Activated T-cell treated with anti-CD3 and anti-CD28 coated beads, Interleukin-2, amount 50 U/mL, for 24 hours (primary cell): ENCODE data around the gene ANGEL1.

Source experiments
- DNase-seq: peaks from one replicate; pipeline ENCODE4 v3.0.0-alpha.2; 2020
- H3K27ac Mint-ChIP-seq: 2 replicates; pipeline ENCODE4 v1.8.0; 2020; ENCODE audit warnings: mild to moderate bottlenecking, mixed read lengths
- H3K27me3 Mint-ChIP-seq: 2 replicates; pipeline ENCODE4 v1.8.0; 2020; ENCODE audit warnings: mixed read lengths
- H3K36me3 Mint-ChIP-seq: 2 replicates; pipeline ENCODE4 v1.8.0; 2020; ENCODE audit warnings: low read depth, mixed read lengths
- H3K4me1 Mint-ChIP-seq: 2 replicates; pipeline ENCODE4 v1.8.0; 2020; ENCODE audit warnings: low read depth, mixed read lengths
- H3K4me3 Mint-ChIP-seq: 2 replicates; pipeline ENCODE4 v1.8.0; 2020; ENCODE audit warnings: mild to moderate bottlenecking, moderate library complexity, mixed read lengths
- H3K9me3 Mint-ChIP-seq: 2 replicates; pipeline ENCODE4 v1.8.0; 2020; ENCODE audit warnings: mixed read lengths

The ANGEL1 gene, protein sequence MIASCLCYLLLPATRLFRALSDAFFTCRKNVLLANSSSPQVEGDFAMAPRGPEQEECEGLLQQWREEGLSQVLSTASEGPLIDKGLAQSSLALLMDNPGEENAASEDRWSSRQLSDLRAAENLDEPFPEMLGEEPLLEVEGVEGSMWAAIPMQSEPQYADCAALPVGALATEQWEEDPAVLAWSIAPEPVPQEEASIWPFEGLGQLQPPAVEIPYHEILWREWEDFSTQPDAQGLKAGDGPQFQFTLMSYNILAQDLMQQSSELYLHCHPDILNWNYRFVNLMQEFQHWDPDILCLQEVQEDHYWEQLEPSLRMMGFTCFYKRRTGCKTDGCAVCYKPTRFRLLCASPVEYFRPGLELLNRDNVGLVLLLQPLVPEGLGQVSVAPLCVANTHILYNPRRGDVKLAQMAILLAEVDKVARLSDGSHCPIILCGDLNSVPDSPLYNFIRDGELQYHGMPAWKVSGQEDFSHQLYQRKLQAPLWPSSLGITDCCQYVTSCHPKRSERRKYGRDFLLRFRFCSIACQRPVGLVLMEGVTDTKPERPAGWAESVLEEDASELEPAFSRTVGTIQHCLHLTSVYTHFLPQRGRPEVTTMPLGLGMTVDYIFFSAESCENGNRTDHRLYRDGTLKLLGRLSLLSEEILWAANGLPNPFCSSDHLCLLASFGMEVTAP

DNA sequence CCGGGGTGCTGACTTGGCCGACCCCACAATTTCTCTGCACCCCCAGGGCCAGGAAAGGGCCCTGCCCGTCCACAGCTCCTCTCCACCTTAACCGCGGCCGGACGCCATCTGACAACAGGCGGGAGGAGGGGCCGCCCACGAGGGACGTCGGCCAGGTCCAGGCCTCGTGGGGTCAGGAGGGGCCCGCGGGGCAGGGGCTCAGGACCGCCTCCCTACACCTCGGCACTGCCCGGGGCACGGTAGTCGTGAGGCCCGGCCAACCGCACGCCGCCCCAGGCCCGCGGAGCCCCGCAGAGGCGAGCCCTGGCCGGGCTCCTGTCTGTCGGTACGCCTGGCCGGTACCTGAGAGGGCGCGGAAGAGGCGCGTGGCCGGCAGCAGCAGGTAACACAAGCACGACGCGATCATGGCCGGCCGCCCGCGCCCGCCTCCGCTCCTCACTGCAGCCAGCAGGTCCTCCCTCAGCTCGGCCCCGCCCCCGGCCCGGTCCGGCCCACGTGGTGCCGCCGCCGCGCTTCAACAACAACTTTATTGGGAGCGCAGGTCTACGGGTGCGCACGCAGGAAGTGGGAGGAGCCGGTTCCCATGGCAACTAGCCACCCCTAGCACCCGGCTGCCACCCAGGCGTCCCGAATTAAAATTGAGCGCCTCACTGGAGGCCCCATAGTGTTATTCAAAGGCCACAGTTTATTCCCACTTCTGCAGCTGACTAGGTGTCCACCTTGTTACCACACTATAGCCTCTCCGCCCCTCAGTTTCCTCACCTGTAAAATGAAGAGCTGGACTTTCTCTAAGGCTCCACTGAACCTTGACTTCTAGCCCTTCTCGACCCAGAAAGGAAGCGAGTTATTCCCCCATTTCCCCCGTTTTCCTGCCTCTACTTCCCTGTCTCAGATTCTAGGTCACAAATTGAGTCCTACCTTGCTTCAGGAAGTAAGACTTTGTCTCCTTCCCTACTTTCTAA, at the start of gene ANGEL1:
ANGEL1 (minus strand) TSS at position 461 of the 962 bp plus-strand sequence; CDS start at position 406, 55 bp downstream.
- Mint-ChIP-seq H3K27me3 (no peaks in the 10 kb centered on the region), H3K4me1 (peaks cover 32% of the 10 kb centered on the region), H3K27ac (peak within 1 kb of the TSS; percentile 89), H3K9me3 (no peaks in the 10 kb centered on the region), H3K4me3 (peak within 1 kb of the TSS; percentile 90), H3K36me3 (peaks cover 26% of the 10 kb centered on the region)
- DNase-seq, result peak; percentile 99

DNA sequence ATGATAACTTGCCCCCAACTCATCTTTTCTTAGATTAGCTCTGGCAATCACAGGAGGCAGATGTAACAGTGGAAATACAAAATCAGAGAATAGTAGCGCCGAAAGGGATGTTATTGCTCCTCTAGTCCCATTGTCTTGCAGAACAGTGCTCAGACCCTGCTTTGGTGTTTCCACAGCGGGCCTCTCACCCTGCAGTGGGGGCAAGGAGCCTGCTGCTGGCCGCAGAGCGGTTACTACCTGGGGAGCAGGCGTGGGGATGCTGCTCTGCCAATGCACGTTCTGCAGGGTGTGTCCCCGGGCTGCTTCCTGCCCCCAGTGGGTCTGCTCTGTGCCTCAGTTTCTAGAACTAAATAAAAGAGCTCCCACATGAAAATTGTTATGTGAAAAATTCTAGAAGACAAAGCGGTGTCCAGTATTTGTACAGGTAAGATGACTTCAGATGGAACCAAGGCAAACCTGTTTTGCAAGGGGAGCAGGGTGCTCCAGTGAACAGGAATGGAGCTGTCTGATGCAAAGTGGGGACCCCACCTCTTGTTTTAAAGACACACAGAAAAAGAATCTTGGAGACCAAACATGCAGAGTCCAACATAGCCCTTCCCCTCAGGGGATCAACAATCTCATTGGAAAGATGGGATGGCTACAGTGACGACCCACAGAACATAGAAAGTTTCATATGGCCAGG, 49.0 kb upstream of the ANGEL1 start:
- Mint-ChIP-seq H3K36me3 (no peaks in the 10 kb centered on the region), H3K4me3 (no peak overlapping the region), H3K4me1 (peaks cover 22% of the 10 kb centered on the region), H3K27me3 (no peaks in the 10 kb centered on the region), H3K27ac (no peak overlapping the region), H3K9me3 (no peaks in the 10 kb centered on the region)
- no peak for DNase-seq

DNA sequence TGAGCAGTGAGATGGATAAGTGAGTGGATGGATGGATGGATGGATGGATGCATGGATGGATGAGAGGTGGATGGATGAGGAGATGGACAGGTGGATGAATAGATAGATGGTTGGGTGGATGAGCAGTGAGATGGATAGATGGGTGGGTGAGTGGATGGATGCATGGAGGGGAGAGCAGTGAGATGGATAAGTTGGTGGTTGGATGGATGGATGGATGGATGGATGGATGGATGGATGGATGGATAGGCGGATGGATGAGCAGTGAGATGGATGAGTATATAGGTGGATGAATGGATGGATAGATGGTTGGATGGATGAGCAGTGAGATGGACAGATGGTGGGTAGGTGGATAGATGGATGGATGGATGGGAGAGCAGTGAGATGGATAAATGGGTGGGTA, 44.1 kb upstream of the ANGEL1 start:
- H3K27me3 Mint-ChIP-seq, result no peaks in the 10 kb centered on the region
- no peak overlapping the region for H3K27ac Mint-ChIP-seq

DNA sequence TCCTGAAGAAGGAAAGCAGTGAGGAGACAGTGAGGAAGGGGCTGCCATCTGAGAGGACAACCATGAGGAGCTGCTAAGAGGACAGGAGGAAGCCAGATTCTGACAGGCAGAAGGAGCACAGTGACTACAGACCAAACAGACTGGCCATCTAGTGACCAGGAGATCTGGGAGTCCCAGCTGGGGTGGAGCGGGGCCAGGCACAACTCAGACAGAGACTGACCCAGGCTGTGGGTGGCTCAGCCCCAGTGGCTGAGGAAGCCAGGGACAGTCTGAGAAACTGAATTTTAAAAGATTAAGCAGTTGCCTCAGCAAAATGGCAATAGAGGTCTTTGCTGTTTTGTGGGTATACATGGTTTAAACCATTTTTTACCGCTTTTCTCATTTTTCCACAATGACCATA, 42.4 kb upstream of the ANGEL1 start:
- no peaks in the 10 kb centered on the region for H3K27me3 Mint-ChIP-seq
- H3K36me3 Mint-ChIP-seq, result no peaks in the 10 kb centered on the region
- H3K4me1 Mint-ChIP-seq, result no peaks in the 10 kb centered on the region
- no peaks in the 10 kb centered on the region for H3K9me3 Mint-ChIP-seq
- H3K4me3 Mint-ChIP-seq, result no peak overlapping the region
- no peak for DNase-seq
- H3K27ac Mint-ChIP-seq, result no peak overlapping the region

More for the DNA sequence above, 44.1 kb upstream of the ANGEL1 start:
- Mint-ChIP-seq H3K36me3 (no peaks in the 10 kb centered on the region), H3K4me3 (no peak overlapping the region), H3K4me1 (no peaks in the 10 kb centered on the region), H3K9me3 (no peaks in the 10 kb centered on the region)
- DNase-seq, result no peak

DNA sequence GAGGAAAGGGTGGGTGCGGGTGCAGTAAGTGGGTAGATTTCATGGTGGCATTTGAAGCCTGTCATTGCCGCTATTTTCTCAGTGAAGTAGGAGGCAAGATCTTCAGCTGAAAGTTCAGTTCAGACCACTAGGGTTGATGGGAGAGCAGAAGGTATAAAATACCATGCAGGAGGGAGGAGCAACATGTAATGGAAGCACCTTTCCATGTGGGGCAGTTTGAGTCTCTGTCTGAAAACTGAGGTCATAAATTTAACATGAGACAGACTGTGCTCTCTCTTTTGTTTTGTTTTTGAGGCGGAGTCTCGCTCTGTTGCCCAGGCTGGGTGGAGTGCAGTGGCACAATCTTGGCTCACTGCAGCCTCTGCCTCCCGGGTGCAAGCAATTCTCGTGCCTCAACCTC, 36.2 kb upstream of the ANGEL1 start:
- peaks cover 7% of the 10 kb centered on the region for H3K4me1 Mint-ChIP-seq
- H3K27ac Mint-ChIP-seq, result no peak overlapping the region
- no peak overlapping the region for H3K4me3 Mint-ChIP-seq
- H3K36me3 Mint-ChIP-seq, result no peaks in the 10 kb centered on the region
- H3K27me3 Mint-ChIP-seq, result no peaks in the 10 kb centered on the region
- H3K9me3 Mint-ChIP-seq, result no peaks in the 10 kb centered on the region
- DNase-seq, result no peak

DNA sequence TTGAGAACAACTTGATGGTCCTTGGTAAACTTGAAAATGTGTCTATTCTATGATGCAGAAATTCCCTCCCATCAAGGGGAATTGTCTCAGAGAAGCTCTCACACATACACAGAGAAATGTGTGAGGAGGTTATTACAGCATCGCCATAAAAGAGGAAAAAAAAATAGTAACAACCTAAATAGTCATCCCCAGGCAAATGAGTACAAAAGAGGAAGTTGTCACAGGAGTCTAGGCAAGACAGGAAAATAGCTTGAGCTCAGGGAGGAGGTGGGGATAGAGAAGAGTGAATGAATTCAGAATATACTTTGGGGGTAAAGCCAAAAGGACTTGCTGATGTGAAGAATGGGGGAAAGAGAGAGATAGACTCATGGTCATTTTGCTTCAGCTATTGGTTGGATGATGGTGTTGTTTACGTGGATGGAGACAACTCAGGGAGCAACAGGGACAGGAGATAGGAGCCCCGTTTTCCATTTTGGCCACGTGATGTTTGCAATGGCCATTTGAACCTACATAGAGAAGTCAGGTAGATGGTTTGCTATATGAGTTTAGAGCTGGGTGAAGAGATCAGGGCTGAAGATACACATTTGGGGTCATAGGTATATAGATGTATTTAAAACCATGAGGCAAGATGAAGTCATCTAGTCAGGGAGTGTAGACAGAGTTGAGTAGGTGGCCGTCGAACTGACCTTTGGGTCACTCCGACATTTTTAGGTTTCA, 33.8 kb upstream of the ANGEL1 start:
- H3K27ac Mint-ChIP-seq, result no peak overlapping the region
- no peak for DNase-seq
- no peaks in the 10 kb centered on the region for H3K9me3 Mint-ChIP-seq
- H3K27me3 Mint-ChIP-seq, result peaks cover 6% of the 10 kb centered on the region
- peaks cover 8% of the 10 kb centered on the region for H3K4me1 Mint-ChIP-seq
- H3K4me3 Mint-ChIP-seq, result no peak overlapping the region
- H3K36me3 Mint-ChIP-seq, result no peaks in the 10 kb centered on the region

DNA sequence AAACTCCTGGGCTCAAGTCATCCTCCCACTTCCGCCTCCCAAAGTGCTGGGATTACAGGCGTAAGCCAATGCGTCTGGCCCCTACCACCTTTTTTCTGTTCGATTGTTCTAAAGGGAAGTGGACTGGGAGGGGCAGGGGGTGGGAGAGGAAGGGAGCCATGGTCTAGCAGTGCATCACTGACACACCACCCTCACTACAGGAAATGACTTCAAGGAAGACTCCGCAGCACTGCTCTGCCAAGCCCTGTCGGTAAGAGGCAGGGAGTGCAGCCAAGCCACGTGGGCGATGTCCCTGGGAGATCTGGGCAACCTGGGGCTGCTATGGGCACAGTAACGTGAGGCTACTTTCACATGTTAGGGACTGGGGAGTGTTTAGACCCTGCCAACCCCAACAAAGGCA, 31.5 kb upstream of the ANGEL1 start:
- H3K4me1 Mint-ChIP-seq, result peaks cover 8% of the 10 kb centered on the region
- no peaks in the 10 kb centered on the region for H3K36me3 Mint-ChIP-seq
- no peaks in the 10 kb centered on the region for H3K9me3 Mint-ChIP-seq
- H3K4me3 Mint-ChIP-seq, result no peak overlapping the region
- H3K27ac Mint-ChIP-seq, result peak overlapping the region; percentile 88
- peaks cover 6% of the 10 kb centered on the region for H3K27me3 Mint-ChIP-seq
- DNase-seq, result peak; percentile 76

DNA sequence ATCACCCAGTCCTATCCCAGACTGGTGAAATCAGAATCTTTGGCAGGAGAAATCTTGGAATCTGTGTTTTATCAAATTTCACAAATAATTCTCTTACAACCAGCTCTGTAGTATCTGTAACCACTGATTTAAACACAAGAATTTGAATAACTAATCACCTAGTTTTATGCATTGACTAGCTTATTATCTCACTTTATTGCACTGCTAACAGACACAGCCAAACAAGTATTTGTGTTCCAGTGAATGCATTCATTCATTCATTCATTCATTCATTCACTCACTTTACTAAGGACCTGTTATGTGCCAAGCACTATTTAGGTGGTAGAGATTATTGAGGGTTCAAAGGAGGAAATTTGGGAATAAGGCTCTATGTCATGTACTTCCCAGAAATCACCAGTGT, 29.7 kb upstream of the ANGEL1 start:
- DNase-seq, result no peak
- Mint-ChIP-seq H3K27me3 (peaks cover 6% of the 10 kb centered on the region), H3K4me3 (no peak overlapping the region), H3K9me3 (no peaks in the 10 kb centered on the region), H3K27ac (no peak overlapping the region), H3K36me3 (no peaks in the 10 kb centered on the region), H3K4me1 (peaks cover 8% of the 10 kb centered on the region)

DNA sequence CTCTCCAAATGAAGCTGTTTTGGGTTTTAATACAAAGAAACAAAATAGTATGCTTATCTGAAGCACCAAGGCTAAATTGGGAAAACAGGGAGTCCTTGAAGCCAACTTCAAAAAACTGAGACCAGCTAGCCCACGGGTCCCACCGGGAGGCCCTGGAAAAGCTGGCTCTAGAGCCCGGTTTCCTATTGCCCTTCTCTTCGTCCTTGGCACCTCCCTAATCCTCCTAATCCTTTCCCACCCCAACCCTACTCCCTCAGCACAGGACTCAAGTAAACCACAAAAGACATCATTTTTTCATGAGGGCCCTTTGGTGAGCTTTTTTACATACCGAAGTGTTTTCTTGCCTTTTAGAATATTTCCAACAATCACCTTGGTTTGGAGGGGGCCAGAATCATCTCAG, 24.8 kb upstream of the ANGEL1 start:
- no peaks in the 10 kb centered on the region for H3K9me3 Mint-ChIP-seq
- H3K4me1 Mint-ChIP-seq, result no peaks in the 10 kb centered on the region
- H3K4me3 Mint-ChIP-seq, result no peak overlapping the region
- DNase-seq, result no peak
- peaks cover 6% of the 10 kb centered on the region for H3K27me3 Mint-ChIP-seq
- H3K27ac Mint-ChIP-seq, result no peak overlapping the region
- H3K36me3 Mint-ChIP-seq, result no peaks in the 10 kb centered on the region

DNA sequence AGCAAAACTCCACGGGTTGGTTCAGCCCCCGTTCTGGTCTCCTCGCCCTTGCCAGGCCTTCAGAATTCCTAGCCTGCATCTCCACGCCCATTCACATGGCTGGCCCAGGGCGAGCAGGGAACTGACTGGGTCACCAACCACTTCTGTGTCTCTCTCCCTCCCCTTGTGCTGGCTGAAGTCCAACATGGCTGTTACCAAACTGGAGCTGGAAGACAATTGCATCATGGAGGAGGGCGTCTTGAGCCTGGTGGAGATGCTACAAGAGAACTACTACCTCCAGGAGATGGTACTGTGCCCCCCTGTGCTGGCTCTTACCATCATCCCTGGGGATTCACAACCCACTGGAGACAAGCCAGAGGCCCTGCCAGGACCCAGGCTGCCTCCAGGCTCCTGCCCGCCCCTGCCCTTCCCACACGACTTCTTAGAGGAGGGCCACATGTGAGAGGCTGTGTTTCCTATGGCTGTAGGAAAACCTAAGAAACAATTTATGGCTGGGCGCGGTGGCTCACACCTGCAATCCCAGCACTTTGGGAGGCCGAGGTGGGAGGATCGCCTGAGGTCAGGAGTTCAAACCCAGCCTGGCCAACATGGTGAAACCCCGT, 23.4 kb upstream of the ANGEL1 start:
- Mint-ChIP-seq H3K4me3 (no peak overlapping the region), H3K36me3 (no peaks in the 10 kb centered on the region), H3K27ac (no peak overlapping the region), H3K9me3 (no peaks in the 10 kb centered on the region), H3K27me3 (peaks cover 4% of the 10 kb centered on the region), H3K4me1 (no peaks in the 10 kb centered on the region)
- no peak for DNase-seq

DNA sequence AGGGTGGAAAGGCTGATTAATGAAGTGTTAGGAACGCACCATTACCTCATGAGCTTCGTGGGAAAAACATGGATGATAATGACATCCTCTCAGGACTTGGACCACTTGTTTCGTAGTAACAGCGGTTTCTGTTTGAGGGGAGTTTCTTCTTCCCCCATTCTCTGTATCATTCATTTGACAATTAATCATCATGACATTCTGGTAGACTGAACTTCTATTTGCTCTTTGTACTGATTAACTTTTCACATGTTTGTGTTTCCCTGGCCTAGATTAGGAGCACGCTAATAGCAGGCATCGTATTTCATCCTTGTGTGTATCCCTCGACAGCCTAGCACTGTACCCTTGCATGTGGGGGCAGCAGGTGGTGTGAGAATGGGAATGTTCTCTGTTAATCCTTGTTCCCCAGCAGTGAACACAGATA, 21.6 kb upstream of the ANGEL1 start:
- H3K9me3 Mint-ChIP-seq, result no peaks in the 10 kb centered on the region
- H3K4me3 Mint-ChIP-seq, result no peak overlapping the region
- H3K27me3 Mint-ChIP-seq, result peaks cover 4% of the 10 kb centered on the region
- no peak overlapping the region for H3K27ac Mint-ChIP-seq
- no peak for DNase-seq
- H3K36me3 Mint-ChIP-seq, result no peaks in the 10 kb centered on the region
- no peaks in the 10 kb centered on the region for H3K4me1 Mint-ChIP-seq

DNA sequence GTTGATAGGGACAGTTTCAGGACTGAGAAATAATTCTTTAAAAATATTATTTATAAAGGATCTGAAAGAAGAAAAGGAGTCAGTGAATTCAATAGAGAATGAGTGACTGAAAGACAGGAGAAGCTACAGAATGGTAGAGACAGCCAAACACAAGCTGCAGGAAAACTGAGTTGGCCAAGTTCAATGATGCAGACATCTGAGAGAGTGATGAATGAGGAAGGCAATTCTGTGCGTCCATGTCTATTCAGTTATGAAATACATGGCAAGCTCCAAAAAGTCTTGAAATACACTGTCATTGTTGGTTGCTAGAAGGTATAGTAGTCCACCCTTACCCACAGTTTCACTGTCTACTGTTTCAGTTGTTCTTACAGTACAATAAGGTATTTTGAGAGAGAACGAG, 20.3 kb upstream of the ANGEL1 start:
- Mint-ChIP-seq H3K27ac (no peak overlapping the region), H3K9me3 (no peaks in the 10 kb centered on the region), H3K4me1 (no peaks in the 10 kb centered on the region), H3K36me3 (no peaks in the 10 kb centered on the region), H3K27me3 (peaks cover 4% of the 10 kb centered on the region), H3K4me3 (no peak overlapping the region)
- no peak for DNase-seq

DNA sequence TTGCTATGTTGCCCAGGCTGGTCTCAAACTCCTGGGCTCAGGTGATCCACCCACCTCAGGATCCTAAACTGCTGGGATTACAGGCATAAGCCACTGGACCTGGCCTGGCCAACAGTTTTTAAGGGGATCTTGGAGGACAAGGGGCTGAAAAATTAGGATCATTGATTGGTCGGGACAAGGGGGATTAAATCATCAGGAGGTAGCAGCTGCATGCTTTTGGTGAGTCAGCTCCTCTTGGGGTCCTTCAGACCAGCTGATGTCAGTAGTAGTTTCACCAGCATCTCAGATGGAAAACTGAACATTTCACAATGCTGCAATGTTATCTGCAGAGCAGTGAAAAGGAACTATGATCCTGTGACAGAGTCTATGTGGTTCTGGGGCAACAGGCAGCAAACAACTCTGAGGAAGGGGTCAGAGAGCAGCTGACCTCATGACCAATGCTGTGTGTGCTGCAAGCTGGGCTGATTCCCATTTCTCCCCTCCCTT, 19.9 kb upstream of the ANGEL1 start:
- Mint-ChIP-seq H3K27ac (no peak overlapping the region), H3K4me3 (no peak overlapping the region), H3K27me3 (peaks cover 4% of the 10 kb centered on the region), H3K4me1 (no peaks in the 10 kb centered on the region), H3K36me3 (no peaks in the 10 kb centered on the region), H3K9me3 (no peaks in the 10 kb centered on the region)
- no peak for DNase-seq
